Suprapubic skin (tissue), 4 donors: Measurements from ENCODE around the gene CSRP1. TPM values are rescaled to one million over a fixed set of nuclear protein-coding genes. Genes with fewer than 3 reads are reported as not detected.

Experiments
- DNase-seq, 2 donors: peaks; one replicate each; pipeline ENCODE4 v3.0.0-alpha.2; 2019; ENCODE audit warnings: low spot score in 2 of 2
- H3K27ac ChIP-seq: fragments of 200-600 bp; sonication (generic); one replicate; pipeline ENCODE4 v1.5.1; 2019
- H3K27me3 ChIP-seq: fragments of 200-600 bp; sonication (generic); one replicate; pipeline ENCODE4 v1.5.1; 2019
- H3K36me3 ChIP-seq: fragments of 200-600 bp; sonication (generic); one replicate; pipeline ENCODE4 v1.5.1; 2019
- H3K4me1 ChIP-seq: fragments of 200-600 bp; sonication (generic); one replicate; pipeline ENCODE4 v1.5.1; 2019
- H3K4me3 ChIP-seq: fragments of 200-600 bp; sonication (generic); one replicate; pipeline ENCODE4 v1.5.1; 2019; ENCODE audit warnings: mild to moderate bottlenecking
- H3K9me3 ChIP-seq: fragments of 200-600 bp; sonication (generic); one replicate; pipeline ENCODE4 v1.5.1; 2019
- EP300 ChIP-seq: sonication (generic); formaldehyde crosslinking; IDR thresholded peaks from one replicate; pipeline ENCODE4 v1.6.1; 2017; ENCODE audit warnings: antibody characterized with exemption
- POLR2A ChIP-seq, 2 donors: fragments of 450-650 bp; IDR thresholded peaks; one replicate each; pipeline ENCODE4 v1.6.1; 2017; ENCODE audit warnings: antibody characterized with exemption in 2 of 2, mild to moderate bottlenecking in 2 of 2, moderate library complexity in 2 of 2
- POLR2AphosphoS5 ChIP-seq, 3 donors: sonication (generic); formaldehyde crosslinking; IDR thresholded peaks; one replicate each; pipeline ENCODE4 v1.6.1; 2017; ENCODE audit warnings: antibody characterized with exemption in 3 of 3
- WGBS: methylation state at CpG from one replicate; pipeline ENCODE4 v1.1.5; 2018; 5-methylcytosine and 5-hydroxymethylcytosine counted together
- total RNA-seq, 4 donors: library from RNA; depleted of rRNA; stranded (reverse); fragments of >200 nt; gene quantifications; one replicate each; pipeline ENCODE4 v1.1.0, GENCODE V29; 2016
- TF ChIP-seq, protein P1 (sequence below), 2 donors: fragments of 200-600 bp in 1 of 2; fragments of 450-650 bp in 1 of 2; sonication (generic) in 1 of 2; IDR thresholded peaks; one replicate each; pipeline ENCODE4 v1.5.1; 2016 to 2019; ENCODE audit warnings: antibody characterized with exemption in 2 of 2, mild to moderate bottlenecking in 1 of 2, moderate library complexity in 1 of 2

Gene CSRP1
- total RNA-seq, 4 donors from 2014 or later, result 379 to 436 (median 414) TPM

DNA sequence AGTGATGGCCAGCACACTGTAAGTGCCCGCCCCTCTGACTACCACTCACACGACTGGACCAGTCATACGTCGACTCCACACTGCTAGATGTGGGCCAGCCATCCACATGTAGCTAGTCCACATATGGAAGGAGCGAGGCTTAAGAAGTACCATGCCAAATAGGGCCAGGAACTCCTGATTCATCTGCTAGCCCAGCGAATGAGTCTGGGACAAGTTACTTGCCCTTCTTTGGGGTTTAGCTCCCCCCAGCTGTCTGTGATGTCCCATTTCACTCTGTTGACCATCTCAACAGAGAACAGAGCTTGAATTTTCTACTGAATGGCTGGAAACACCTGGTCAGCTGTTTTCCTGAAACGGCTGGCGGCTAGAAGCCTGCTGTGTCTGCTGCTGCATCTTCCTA, 5.8 kb downstream of the CSRP1 start:
- peaks cover 5% of the 10 kb centered on the region for H3K36me3 ChIP-seq
- peak overlapping the region; percentile 80 for H3K27ac ChIP-seq
- peaks cover 88% of the 10 kb centered on the region for H3K4me1 ChIP-seq
- H3K4me3 ChIP-seq, result no peak overlapping the region
- 76% methylated on average over 8 of the region's 8 CpGs for WGBS
- TF ChIP-seq, protein P1, sequence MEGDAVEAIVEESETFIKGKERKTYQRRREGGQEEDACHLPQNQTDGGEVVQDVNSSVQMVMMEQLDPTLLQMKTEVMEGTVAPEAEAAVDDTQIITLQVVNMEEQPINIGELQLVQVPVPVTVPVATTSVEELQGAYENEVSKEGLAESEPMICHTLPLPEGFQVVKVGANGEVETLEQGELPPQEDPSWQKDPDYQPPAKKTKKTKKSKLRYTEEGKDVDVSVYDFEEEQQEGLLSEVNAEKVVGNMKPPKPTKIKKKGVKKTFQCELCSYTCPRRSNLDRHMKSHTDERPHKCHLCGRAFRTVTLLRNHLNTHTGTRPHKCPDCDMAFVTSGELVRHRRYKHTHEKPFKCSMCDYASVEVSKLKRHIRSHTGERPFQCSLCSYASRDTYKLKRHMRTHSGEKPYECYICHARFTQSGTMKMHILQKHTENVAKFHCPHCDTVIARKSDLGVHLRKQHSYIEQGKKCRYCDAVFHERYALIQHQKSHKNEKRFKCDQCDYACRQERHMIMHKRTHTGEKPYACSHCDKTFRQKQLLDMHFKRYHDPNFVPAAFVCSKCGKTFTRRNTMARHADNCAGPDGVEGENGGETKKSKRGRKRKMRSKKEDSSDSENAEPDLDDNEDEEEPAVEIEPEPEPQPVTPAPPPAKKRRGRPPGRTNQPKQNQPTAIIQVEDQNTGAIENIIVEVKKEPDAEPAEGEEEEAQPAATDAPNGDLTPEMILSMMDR (IDR thresholded peaks at IDR 0.05), result no peak
- TF ChIP-seq POLR2AphosphoS5 (IDR thresholded peaks at IDR 0.05) (no peak), EP300 (no peak), POLR2A (IDR thresholded peaks at IDR 0.05) (no peak)
- no peaks in the 10 kb centered on the region for H3K9me3 ChIP-seq
- H3K27me3 ChIP-seq, result no peaks in the 10 kb centered on the region
- no peak for DNase-seq

- no peaks in the 10 kb centered on the region for H3K9me3 ChIP-seq
- no peaks in the 10 kb centered on the region for H3K27me3 ChIP-seq
- peaks cover 5% of the 10 kb centered on the region for H3K36me3 ChIP-seq
- H3K4me1 ChIP-seq, result peaks cover 88% of the 10 kb centered on the region
- H3K4me3 ChIP-seq, result peak overlapping the region; percentile 3
- no peak for DNase-seq
- 46% methylated on average over 4 of the region's 4 CpGs for WGBS
- no peak for TF ChIP-seq EP300
- no peak for TF ChIP-seq POLR2A (IDR thresholded peaks at IDR 0.05)
- no peak for TF ChIP-seq POLR2AphosphoS5 (IDR thresholded peaks at IDR 0.05)
- TF ChIP-seq, protein P1 (IDR thresholded peaks at IDR 0.05), result no peak
- H3K27ac ChIP-seq, result peak overlapping the region; percentile 80
Observed at GRCh38 chr1:201500670-201501120, 6.2 kb downstream of the CSRP1 start.

GRCh38 chr1:201499795-201500669, 6.9 kb downstream of the CSRP1 start:
- WGBS, result 45% methylated on average over 8 of the region's 8 CpGs
- Histone ChIP-seq H3K9me3 (no peaks in the 10 kb centered on the region), H3K4me3 (peak overlapping the region; percentile 3), H3K36me3 (peaks cover 5% of the 10 kb centered on the region), H3K27me3 (no peaks in the 10 kb centered on the region), H3K4me1 (peaks cover 88% of the 10 kb centered on the region), H3K27ac (peak overlapping the region; percentile 80)
- TF ChIP-seq POLR2AphosphoS5 (IDR thresholded peaks at IDR 0.05) (no peak), POLR2A (IDR thresholded peaks at IDR 0.05) (no peak), EP300 (no peak)
- TF ChIP-seq, protein P1 (IDR thresholded peaks at IDR 0.05), result no peak
- DNase-seq, result no peak

- H3K4me1 ChIP-seq, result peaks cover 88% of the 10 kb centered on the region
- H3K4me3 ChIP-seq, result no peak overlapping the region
- 90% methylated on average over 3 of the region's 3 CpGs for WGBS
- DNase-seq, result no peak
- H3K27me3 ChIP-seq, result no peaks in the 10 kb centered on the region
- H3K27ac ChIP-seq, result no peak overlapping the region
- TF ChIP-seq, protein P1 (IDR thresholded peaks at IDR 0.05), result no peak
- TF ChIP-seq POLR2AphosphoS5 (IDR thresholded peaks at IDR 0.05) (no peak), POLR2A (IDR thresholded peaks at IDR 0.05) (no peak), EP300 (no peak)
- H3K36me3 ChIP-seq, result peaks cover 5% of the 10 kb centered on the region
- no peaks in the 10 kb centered on the region for H3K9me3 ChIP-seq
Observed at GRCh38 chr1:201499191-201499590, 7.7 kb downstream of the CSRP1 start.

DNA sequence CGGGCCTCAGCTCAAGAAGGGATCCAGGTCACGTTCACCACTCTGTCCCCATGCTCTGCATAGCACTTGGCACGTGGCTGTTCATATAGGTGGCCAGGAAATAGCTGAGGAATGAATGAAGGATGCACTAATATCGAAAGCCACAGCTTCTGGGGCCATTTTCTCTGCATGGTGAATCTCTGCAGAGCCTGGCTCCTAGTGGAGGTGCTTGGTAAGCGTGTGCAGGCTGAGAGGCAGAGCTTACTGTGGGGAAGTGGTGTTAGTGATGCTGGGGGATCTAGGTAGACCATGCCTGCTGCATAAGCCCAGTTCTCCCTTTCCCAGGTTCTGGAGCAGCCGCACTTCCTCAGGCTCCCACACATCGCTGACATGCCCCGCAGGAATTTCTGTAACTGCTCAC, 8.3 kb downstream of the CSRP1 start:
- DNase-seq, result no peak
- Histone ChIP-seq H3K27ac (peak overlapping the region; percentile 31), H3K4me3 (no peak overlapping the region), H3K36me3 (peaks cover 5% of the 10 kb centered on the region), H3K27me3 (no peaks in the 10 kb centered on the region), H3K4me1 (peaks cover 88% of the 10 kb centered on the region), H3K9me3 (no peaks in the 10 kb centered on the region)
- WGBS, result 96% methylated on average over 7 of the region's 8 CpGs
- no peak for TF ChIP-seq POLR2A (IDR thresholded peaks at IDR 0.05)
- TF ChIP-seq POLR2AphosphoS5 (IDR thresholded peaks at IDR 0.05), result no peak
- TF ChIP-seq, protein P1 (IDR thresholded peaks at IDR 0.05), result no peak
